Tibial artery (tissue), 4 donors: ENCODE results near the gene IFT81.
A peak's percentile ranks its signal among the peaks of the same experiment; 100 is the strongest.

Experiments
- DNase-seq, 2 donors: peaks; one replicate each; pipeline ENCODE4 v3.0.0-alpha.2; 2019
- H3K27ac ChIP-seq, 2 donors: fragments of 200-600 bp; sonication (generic) in 1 of 2; 1 replicate in 1 of 2; 2 replicates in 1 of 2; pipeline ENCODE4 v1.5.1; 2018 to 2019; ENCODE audit warnings: mild to moderate bottlenecking in 1 of 2
- H3K27me3 ChIP-seq, 2 donors: fragments of 200-600 bp; sonication (generic) in 1 of 2; one replicate each; pipeline versions ENCODE4 v1.5.1 to v1.6.0; 2016 to 2019
- H3K36me3 ChIP-seq, 3 donors: fragments of 200-600 bp; sonication (generic) in 2 of 3; one replicate each; pipeline ENCODE4 v1.5.1; 2016 to 2019; ENCODE audit warnings: mild to moderate bottlenecking in 2 of 3
- H3K4me1 ChIP-seq, 4 donors: fragments of 200-600 bp; sonication (generic) in 2 of 4; 1 replicate in 3 of 4; 2 replicates in 1 of 4; pipeline ENCODE4 v1.5.1; 2016 to 2019
- H3K4me3 ChIP-seq, 2 donors: fragments of 200-600 bp; sonication (generic) in 1 of 2; 1 replicate in 1 of 2; 2 replicates in 1 of 2; pipeline ENCODE4 v1.5.1; 2018 to 2019; ENCODE audit warnings: mild to moderate bottlenecking in 2 of 2
- H3K9me3 ChIP-seq, 3 donors: fragments of 200-600 bp; sonication (generic) in 1 of 3; one replicate each; pipeline ENCODE4 v1.5.1; 2016 to 2019
- intact Hi-C: fragments of 100-400 bp; cut with DNase I; formaldehyde crosslinking; loops from one replicate; pipeline ENCODE4 v1.15.0; 2023; ENCODE audit warnings: low total_unique reads
- TF ChIP-seq, protein P1 (sequence below), 2 experiments: fragments of 200-600 bp in 1 of 2; fragments of 450-650 bp in 1 of 2; IDR thresholded peaks; one replicate each; pipeline ENCODE4 v1.5.1; 2017 to 2019; ENCODE audit warnings: antibody characterized with exemption in 2 of 2, mild to moderate bottlenecking in 1 of 2, moderate library complexity in 1 of 2

Gene IFT81

DNA sequence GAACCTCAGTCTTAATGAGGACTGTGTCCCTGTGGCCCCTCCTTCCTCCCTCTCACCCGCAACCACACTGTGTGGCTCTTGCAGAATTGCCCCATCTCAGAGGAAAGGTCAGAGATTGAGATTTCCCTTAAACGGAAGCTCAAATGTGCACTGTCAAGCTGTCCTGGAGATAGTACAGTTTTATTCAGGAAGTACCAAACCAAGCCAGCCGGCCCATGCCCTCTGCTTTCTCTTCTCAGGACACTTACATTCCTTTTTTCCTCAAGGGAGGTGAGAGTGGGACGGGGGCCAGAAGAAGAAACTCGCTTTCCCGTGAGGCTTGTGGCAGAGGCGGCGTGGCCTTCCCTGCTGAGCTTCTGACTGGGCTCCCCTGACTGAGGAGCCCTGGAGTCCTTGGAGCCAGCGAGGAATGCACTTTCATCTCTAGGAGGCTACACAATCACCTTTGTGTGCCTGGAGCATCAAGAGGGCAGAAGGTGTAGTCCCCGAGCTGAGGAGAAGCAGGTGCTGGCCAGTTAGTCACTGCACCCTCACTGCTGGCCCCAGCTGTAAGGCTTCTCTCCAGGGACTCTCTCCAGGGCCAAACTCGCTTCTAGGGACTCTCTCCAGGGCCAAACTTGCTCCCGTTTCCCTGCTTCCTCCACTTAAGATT lies 132.7 kb downstream of the IFT81 start:
- Histone ChIP-seq H3K9me3 (no peaks in the 10 kb centered on the region), H3K36me3 (no peaks in the 10 kb centered on the region), H3K27ac (peak overlapping the region; percentile 54 to 80), H3K4me3 (no peak overlapping the region), H3K4me1 (peaks cover 0 to 46% (median 23%) of the 10 kb centered on the region in 4 donors), H3K27me3 (no peaks in the 10 kb centered on the region)
- intact Hi-C loops, result no loop called here
- DNase-seq, result peak; percentile 50 to 71
- TF ChIP-seq, protein P1, sequence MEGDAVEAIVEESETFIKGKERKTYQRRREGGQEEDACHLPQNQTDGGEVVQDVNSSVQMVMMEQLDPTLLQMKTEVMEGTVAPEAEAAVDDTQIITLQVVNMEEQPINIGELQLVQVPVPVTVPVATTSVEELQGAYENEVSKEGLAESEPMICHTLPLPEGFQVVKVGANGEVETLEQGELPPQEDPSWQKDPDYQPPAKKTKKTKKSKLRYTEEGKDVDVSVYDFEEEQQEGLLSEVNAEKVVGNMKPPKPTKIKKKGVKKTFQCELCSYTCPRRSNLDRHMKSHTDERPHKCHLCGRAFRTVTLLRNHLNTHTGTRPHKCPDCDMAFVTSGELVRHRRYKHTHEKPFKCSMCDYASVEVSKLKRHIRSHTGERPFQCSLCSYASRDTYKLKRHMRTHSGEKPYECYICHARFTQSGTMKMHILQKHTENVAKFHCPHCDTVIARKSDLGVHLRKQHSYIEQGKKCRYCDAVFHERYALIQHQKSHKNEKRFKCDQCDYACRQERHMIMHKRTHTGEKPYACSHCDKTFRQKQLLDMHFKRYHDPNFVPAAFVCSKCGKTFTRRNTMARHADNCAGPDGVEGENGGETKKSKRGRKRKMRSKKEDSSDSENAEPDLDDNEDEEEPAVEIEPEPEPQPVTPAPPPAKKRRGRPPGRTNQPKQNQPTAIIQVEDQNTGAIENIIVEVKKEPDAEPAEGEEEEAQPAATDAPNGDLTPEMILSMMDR (IDR thresholded peaks at IDR 0.05), result no peak

DNA sequence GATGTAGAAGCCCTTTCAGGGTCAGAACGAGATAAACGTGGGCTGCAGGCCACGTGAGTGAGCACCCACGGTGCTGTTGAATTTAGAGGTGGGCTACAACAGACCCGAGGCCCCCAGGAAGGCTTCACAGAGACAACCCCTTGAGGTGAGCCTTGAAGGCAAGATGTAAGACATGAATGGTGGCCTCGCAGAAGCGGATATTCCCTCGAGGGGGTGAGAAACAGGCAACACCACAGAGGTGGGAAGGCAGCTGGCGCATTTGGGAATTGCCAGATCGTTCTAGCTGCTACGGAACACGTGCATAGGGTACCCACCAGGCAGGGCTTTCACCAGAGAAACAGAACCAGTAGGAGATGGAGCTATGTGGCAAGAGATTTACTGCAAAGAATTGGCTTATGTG lies 134.3 kb downstream of the IFT81 start:
- Histone ChIP-seq H3K27ac (no peak overlapping the region), H3K4me3 (no peak overlapping the region), H3K4me1 (peaks cover 0 to 31% (median 20%) of the 10 kb centered on the region in 4 donors), H3K36me3 (no peaks in the 10 kb centered on the region), H3K27me3 (no peaks in the 10 kb centered on the region), H3K9me3 (no peaks in the 10 kb centered on the region)
- intact Hi-C loops, result no loop called here
- TF ChIP-seq, protein P1 (IDR thresholded peaks at IDR 0.05), result no peak
- DNase-seq, result no peak

DNA sequence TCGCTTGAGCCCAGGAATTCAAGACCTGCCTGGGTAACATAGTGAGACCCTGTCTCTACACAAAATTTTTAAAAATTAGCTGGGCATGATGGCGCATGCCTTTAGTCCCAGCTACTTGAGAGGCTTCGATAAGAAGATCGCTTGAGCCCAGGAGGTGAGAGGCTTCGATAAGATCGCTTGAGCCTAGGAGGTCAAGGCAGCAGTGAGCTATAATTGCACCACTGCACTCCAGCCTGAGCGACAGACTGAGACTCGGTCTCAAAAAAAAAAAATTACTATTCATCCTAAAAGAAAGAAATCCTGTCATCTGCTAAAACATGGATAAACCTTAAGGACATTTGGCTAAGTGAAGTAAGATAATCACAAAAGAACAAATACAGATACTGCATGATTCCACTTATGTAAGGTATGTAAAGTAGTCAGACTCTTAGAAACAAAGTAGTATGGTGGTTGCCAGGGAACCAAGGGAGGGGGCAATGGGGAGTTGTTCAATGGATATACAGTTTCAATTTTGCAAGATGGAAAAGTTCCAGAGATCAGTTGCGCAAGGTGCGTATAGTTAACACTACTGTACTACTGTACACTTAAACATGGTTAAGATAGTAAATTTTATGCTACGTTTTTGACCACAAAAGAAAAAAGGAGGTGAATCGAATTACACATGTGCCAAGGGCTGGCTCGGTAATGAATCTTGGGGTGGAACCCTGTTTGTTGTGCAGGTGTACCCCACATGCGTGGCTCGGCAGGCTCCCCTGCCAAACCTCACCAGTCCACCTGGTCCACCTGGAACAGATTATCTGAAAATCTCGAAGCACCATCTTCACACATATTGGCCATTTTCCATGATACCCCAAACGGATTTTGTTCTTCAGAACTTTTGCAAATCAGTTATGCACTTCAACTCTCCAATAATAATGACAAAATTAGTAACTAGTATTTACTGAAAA lies 138.6 kb downstream of the IFT81 start:
- Histone ChIP-seq H3K4me1 (peaks cover 4 to 17% (median 12%) of the 10 kb centered on the region in 4 donors), H3K36me3 (no peaks in the 10 kb centered on the region), H3K27ac (no peak overlapping the region), H3K9me3 (no peaks in the 10 kb centered on the region), H3K4me3 (no peak overlapping the region), H3K27me3 (no peaks in the 10 kb centered on the region)
- intact Hi-C loops, result no loop called here
- TF ChIP-seq, protein P1 (IDR thresholded peaks at IDR 0.05), result no peak
- DNase-seq, result no peak

DNA sequence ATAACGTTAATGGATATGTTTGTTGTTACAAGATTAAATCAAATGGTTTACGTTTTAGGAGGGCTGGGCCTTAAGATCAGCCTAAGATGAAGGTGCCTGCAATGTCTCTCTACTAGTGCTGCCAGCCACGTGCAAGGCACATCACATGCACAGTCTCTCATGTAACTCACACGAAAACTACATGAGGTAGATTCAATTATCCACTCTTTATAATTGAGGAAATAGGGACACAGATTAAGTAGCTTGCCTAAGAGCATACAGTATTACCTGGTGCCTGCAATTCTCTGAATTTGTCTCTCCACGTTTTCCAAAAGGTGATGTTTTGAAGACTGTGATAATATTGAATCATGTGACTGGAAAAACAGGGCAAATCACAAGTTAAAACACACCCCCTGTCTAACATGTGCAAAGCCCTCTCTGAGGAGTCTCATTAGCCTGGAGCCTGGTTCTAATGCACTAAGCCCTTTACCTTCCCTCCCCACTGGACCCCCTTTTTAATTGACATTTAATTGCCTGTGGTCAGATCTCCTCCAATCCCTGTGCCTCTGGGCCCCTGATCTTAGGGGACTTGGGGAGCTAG lies 142.3 kb downstream of the IFT81 start:
- TF ChIP-seq, protein P1 (IDR thresholded peaks at IDR 0.05), result no peak
- intact Hi-C loops, result no loop called here
- Histone ChIP-seq H3K27ac (peak overlapping the region; percentile 45 to 69), H3K9me3 (no peaks in the 10 kb centered on the region), H3K4me3 (no peak overlapping the region), H3K36me3 (no peaks in the 10 kb centered on the region), H3K4me1 (peaks cover 11 to 51% (median 39%) of the 10 kb centered on the region in 4 donors), H3K27me3 (no peaks in the 10 kb centered on the region)
- DNase-seq, result no peak

DNA sequence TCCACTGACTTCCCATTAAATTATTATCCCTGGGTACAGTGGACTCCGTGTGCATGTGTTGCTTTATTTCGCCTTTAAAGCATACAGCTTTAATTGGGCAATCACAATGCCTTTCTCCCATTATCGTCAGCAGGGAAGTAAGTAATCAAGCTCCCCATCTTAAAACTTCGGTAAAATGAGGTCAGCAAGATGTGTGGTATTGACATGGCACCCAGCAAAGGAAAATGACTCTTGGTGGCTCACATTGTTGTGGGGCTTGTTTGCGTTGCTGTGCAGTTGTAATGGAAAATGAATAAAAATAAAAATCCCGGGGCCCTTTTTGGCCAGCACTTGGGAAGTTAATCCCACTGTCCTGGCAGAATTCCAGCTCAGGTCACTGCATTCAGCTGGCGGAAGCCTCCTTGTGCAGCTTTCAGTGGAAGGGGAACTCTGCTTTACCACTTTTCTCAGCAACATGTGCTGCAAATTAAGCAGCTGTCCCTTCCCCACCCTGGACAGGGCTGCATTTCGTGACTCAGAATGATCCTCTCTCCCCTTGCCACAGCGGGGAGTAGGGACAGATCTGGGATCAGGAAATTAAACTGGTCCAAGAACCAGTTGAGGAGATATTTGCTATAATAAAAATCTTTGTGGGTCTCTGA lies 142.9 kb downstream of the IFT81 start:
- intact Hi-C loops, result no loop called here
- H3K4me3 ChIP-seq, result peak overlapping the region in 1 of 2 donors; percentile 8
- H3K36me3 ChIP-seq, result no peaks in the 10 kb centered on the region
- peak overlapping the region; percentile 45 to 69 for H3K27ac ChIP-seq
- no peak for DNase-seq
- peaks cover 11 to 57% (median 40%) of the 10 kb centered on the region in 4 donors for H3K4me1 ChIP-seq
- H3K27me3 ChIP-seq, result no peaks in the 10 kb centered on the region
- TF ChIP-seq, protein P1 (IDR thresholded peaks at IDR 0.05), result no peak
- H3K9me3 ChIP-seq, result no peaks in the 10 kb centered on the region
